Endothelial cell of umbilical vein (primary cell): ENCODE measurements around the gene RPL18A. TPM values are rescaled to one million over a fixed set of nuclear protein-coding genes. Genes with fewer than 3 reads are reported as not detected.

ENCODE experiments used
- BruUV-seq: library from RNA; stranded (reverse); fragments of 400-500 nt; replicated peaks from 2 replicates; lab custom pipeline; 2021; lab: Mats Ljungman, UMichigan
- CTCF ChIA-PET: fragments of 300-600, 350-600 bp; sonication (Branson Sonifier 250); formaldehyde crosslinking; loops from one replicate; lab custom pipeline; 2021; ENCODE audit warnings: antibody characterized with exemption, inconsistent platforms; lab: Charles Lee
- POLR2A ChIA-PET: fragments of 300-600, 350-600 bp; sonication (Branson Sonifier 250); formaldehyde crosslinking; loops from one replicate; lab custom pipeline; 2021; ENCODE audit warnings: antibody characterized with exemption, inconsistent platforms; lab: Charles Lee
- DNase-seq: peaks from one replicate; pipeline ENCODE4 v3.0.0-alpha.2; 2011; ENCODE audit warnings: low read depth, low spot score
- FAIRE-seq: peaks from 2 replicates; lab custom pipeline; 2011; peaks lifted over from hg19 to GRCh38; lab: Jason Lieb, UNC
- H2AFZ ChIP-seq: 2 replicates; pipeline ENCODE4 v1.6.0; 2012; ENCODE audit warnings: low read depth, low read length, control low read depth, inconsistent platforms
- H3K27ac ChIP-seq: 2 replicates; pipeline ENCODE4 v1.5.1; 2011; ENCODE audit warnings: low read depth, mild to moderate bottlenecking, control low read depth, low read length, moderate library complexity; ENCODE audit not compliant: insufficient read depth
- H3K27me3 ChIP-seq, 2 experiments: 2 replicates each; pipeline versions ENCODE4 v1.6.0 to v1.6.1; 2011; ENCODE audit warnings: low read length in 2 of 2, mixed read lengths in 1 of 2; ENCODE audit not compliant: control insufficient read depth in 2 of 2, insufficient read depth in 2 of 2
- H3K36me3 ChIP-seq, 2 experiments: 2 replicates in 1 of 2; 3 replicates in 1 of 2; pipeline ENCODE4 v1.5.1; 2011; ENCODE audit warnings: low read length in 2 of 2, mild to moderate bottlenecking in 1 of 2, moderate library complexity in 1 of 2; ENCODE audit not compliant: control insufficient read depth in 2 of 2, insufficient read depth in 2 of 2; ENCODE audit errors: extremely low read depth in 1 of 2
- H3K4me1 ChIP-seq: 3 replicates; pipeline ENCODE4 v1.5.1; 2011; ENCODE audit warnings: mild to moderate bottlenecking, low read length; ENCODE audit not compliant: control insufficient read depth, insufficient read depth; ENCODE audit errors: extremely low read depth
- H3K4me2 ChIP-seq: 2 replicates; pipeline ENCODE4 v1.6.1; 2011; ENCODE audit warnings: low read length, control low read depth, mixed read lengths; ENCODE audit not compliant: insufficient read depth
- H3K4me3 ChIP-seq, 3 experiments: fragments of 200-600 bp in 1 of 3; sonication (generic), shearing (Covaris generic) in 1 of 3; replicated peaks in 1 of 3; 2 replicates each; pipeline ENCODE4 v1.5.1; 2011 to 2016; ENCODE audit warnings: control low read depth in 3 of 3, low read length in 3 of 3, mild to moderate bottlenecking in 2 of 3, inconsistent platforms in 1 of 3, low read depth in 1 of 3, moderate library complexity in 1 of 3; ENCODE audit not compliant: insufficient read depth in 1 of 3
- H3K79me2 ChIP-seq: 2 replicates; pipeline ENCODE4 v1.6.0; 2012; ENCODE audit warnings: low read length, inconsistent platforms; ENCODE audit not compliant: control insufficient read depth, insufficient read depth
- H3K9ac ChIP-seq: replicated peaks from 2 replicates; pipeline ENCODE3; 2011; ENCODE audit warnings: low read length, control low read depth; ENCODE audit not compliant: insufficient read depth; ENCODE audit errors: extremely low read depth
- H3K9me1 ChIP-seq: replicated peaks from 3 replicates; pipeline ENCODE4 v1.6.0; 2011; ENCODE audit warnings: mild to moderate bottlenecking, low read length; ENCODE audit not compliant: control insufficient read depth, insufficient read depth; ENCODE audit errors: extremely low read depth
- H3K9me3 ChIP-seq: replicated peaks from 2 replicates; pipeline ENCODE4 v1.5.1; 2012; ENCODE audit warnings: low read length, inconsistent platforms; ENCODE audit not compliant: control insufficient read depth, insufficient read depth
- H4K20me1 ChIP-seq: replicated peaks from 2 replicates; pipeline ENCODE3; 2011; ENCODE audit warnings: mild to moderate bottlenecking, low read length; ENCODE audit not compliant: control insufficient read depth, insufficient read depth; ENCODE audit errors: extremely low read depth
- GATA2 ChIP-seq: IDR thresholded peaks from 2 replicates; pipeline ENCODE4 v1.7.0; 2011; ENCODE audit warnings: low read depth, mild to moderate bottlenecking, moderate library complexity, mixed read lengths, low read length; ENCODE audit not compliant: insufficient read length, insufficient read depth
- POLR2AphosphoS5 ChIP-seq: IDR thresholded peaks from 2 replicates; pipeline ENCODE4 v1.6.1; 2012; ENCODE audit warnings: low read depth, mild to moderate bottlenecking, control low read depth, low read length, moderate library complexity; ENCODE audit not compliant: insufficient read depth
- dilution Hi-C: fragments of 300-500 bp; cut with MboI; formaldehyde crosslinking; loops from one replicate; pipeline ENCODE4 v1.15.0; 2019; ENCODE audit warnings: low sequenced_read_pairs; ENCODE audit not compliant: extremely low pct_ligation_motif_present
- intact Hi-C: fragments of 100-400 bp; cut with micrococcal nuclease; formaldehyde crosslinking; loops from one replicate; pipeline ENCODE4 v1.10.0; 2022
- polyA plus RNA-seq, 4 experiments: library from polyadenylated mRNA; depleted of rRNA in 3 of 4; stranded (reverse) in 3 of 4; unstranded in 1 of 4; fragments of >200 nt; gene quantifications; 2 replicates each; pipeline versions ENCODE4 v1.2.1 to v1.2.3, GENCODE V29; 2011 to 2012; ENCODE audit warnings: missing spikeins in 1 of 4
- total RNA-seq: library from RNA; stranded (reverse); gene quantifications from 2 replicates; pipeline ENCODE4 v1.2.3, GENCODE V29; 2021

RPL18A gene
- total and polyA plus RNA-seq, 2 donors (not counting 3 experiments of a cell fraction or from before 2014, with no cell fraction given): 1,970 to 2,869 TPM

- H4K20me1 ChIP-seq: no peaks in the 10 kb centered on the region
- intact Hi-C loops (no loop called here), dilution Hi-C loops (no loop called here)
- H3K79me2 ChIP-seq: no peaks in the 10 kb centered on the region
- DNase-seq (no peak), FAIRE-seq (no peak)
- H3K4me1 ChIP-seq: peaks cover 11% of the 10 kb centered on the region
- H2AFZ ChIP-seq: no peak overlapping the region
- H3K27ac ChIP-seq: no peak overlapping the region
- no TSS peak for BruUV-seq
- H3K4me3 ChIP-seq: no peak overlapping the region
- no peak for TF ChIP-seq POLR2AphosphoS5
- no peaks in the 10 kb centered on the region for H3K9me3 ChIP-seq
- no peaks in the 10 kb centered on the region for H3K36me3 ChIP-seq
- H3K9me1 ChIP-seq: no peaks in the 10 kb centered on the region
- ChIA-PET POLR2A (no interaction called here), CTCF (no interaction called here)
- no peak overlapping the region for H3K4me2 ChIP-seq
- peaks cover 0 to 3% of the 10 kb centered on the region in 2 experiments for H3K27me3 ChIP-seq
- no peak overlapping the region for H3K9ac ChIP-seq
Measured at GRCh38 chr19:17834350-17835181, 25.1 kb upstream of the RPL18A start.

GRCh38 chr19:17835182-17836006 is 24.3 kb upstream of the RPL18A start:
- intact Hi-C loops: no loop called here
- Histone ChIP-seq H3K27ac (no peak overlapping the region), H3K79me2 (no peaks in the 10 kb centered on the region), H3K36me3 (no peaks in the 10 kb centered on the region), H2AFZ (no peak overlapping the region), H3K9ac (no peak overlapping the region), H3K9me1 (no peaks in the 10 kb centered on the region), H3K4me2 (no peak overlapping the region), H3K4me1 (peaks cover 5% of the 10 kb centered on the region), H3K9me3 (no peaks in the 10 kb centered on the region), H3K4me3 (no peak overlapping the region), H3K27me3 (no peaks in the 10 kb centered on the region), H4K20me1 (no peaks in the 10 kb centered on the region)
- no peak for TF ChIP-seq GATA2
- ChIA-PET POLR2A (no interaction called here), CTCF (no interaction called here)
- DNase-seq (no peak), FAIRE-seq (no peak)
- BruUV-seq: no TSS peak
- dilution Hi-C loops: no loop called here
